GM18520 (cell line): ENCODE data around the gene SPG7.
"Not testable (repeated sequence)": the region's sequence is repeated elsewhere in the genome, so short reads cannot be mapped to it uniquely, and the experiment has no call there.

Experiments
- ATAC-seq: cut with Tn5 transposase; IDR thresholded peaks from one replicate; pipeline ENCODE4 v1.9.1; 2021; ENCODE audit not compliant: unreplicated experiment

The SPG7 gene

GRCh38 chr16:89575247-89576152, 67.3 kb downstream of the SPG7 start, which contains the start of gene CPNE7:
Gene CPNE7, plus strand, starts transcription at chr16:89575758. Its CDS starts 140 bp downstream, at chr16:89575898.
- ATAC-seq: no peak

DNA sequence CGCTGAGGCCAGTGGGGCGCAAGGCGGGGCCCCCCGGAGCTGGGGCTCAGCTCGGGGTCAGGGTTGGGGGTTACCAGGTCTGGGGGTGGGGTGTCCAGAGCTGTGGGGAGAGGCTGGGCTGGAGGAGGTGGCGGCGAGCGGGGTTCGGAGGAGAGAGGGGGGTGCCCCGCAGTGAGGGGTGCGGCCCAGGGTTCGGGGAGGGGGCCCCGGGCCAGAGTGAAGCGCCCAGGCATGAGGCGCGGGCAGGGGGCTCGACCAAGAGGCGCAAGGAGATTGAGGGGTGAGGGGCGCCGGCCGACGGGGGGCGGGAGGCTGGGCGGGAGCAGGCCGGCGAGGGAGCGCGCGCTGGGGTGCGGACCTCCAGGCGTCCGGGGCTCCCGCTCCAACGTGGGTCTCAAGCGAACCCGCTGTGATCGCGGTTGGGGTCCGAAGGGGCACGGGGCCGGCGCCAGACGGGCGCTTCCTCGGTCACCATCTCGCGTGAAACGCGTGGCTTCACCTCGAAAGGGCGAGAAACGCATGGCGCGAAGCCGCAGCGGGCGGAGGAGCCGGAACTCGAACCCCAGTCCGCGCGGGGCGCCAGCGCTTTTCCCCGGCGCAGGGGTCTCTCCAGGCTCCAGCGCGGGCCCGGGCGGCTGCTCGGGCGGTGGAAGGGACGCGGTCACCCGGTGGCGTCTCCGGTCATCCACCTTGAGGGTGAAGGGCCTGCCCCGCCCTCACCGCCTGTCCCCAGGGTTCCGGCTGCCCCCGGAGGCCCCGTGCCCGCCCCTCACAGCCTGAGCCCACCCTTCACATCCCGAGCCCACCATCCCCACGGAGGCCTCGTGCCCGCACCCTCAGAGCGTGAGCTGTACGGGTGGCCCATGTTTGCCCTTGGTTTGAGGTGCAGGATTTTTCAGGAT, 68.2 kb downstream of the SPG7 start:
- ATAC-seq: no peak

DNA sequence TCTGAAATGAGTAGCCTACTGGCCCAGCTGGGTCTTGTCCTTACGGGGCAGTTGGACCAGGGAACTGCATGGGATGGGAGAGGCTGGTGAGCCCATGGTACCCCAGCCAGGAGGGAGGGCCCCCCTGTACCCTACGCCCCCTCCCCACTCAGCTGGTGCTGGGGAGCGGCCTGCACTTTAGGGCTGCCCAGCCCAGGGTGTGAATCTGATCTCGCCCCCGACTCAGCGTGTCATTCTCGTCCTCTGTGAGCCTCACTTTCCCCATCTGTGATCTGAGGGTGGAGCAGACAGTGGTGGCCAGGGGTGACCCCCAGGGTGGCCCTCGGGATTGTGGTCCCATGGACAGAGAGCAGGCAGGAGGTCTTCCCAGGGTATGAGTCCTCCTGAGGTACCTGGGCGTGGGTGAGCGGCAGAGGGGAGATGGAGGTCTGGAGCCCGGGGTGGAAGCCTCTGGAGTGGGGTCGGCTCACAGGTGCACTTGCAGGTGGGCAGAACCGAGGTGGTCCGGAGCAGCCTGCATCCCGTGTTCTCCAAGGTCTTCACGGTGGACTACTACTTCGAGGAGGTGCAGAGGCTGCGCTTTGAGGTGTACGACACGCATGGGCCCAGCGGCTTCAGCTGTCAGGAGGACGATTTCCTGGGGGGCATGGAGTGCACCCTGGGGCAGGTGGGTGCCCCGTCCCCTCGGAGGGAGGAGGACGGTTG, 69.0 kb downstream of the SPG7 start:
- ATAC-seq: no peak

GRCh38 chr16:89579351-89579750, 71.1 kb downstream of the SPG7 start:
- no peak for ATAC-seq

GRCh38 chr16:89581045-89581695, 73.0 kb downstream of the SPG7 start:
- ATAC-seq: no peak

DNA sequence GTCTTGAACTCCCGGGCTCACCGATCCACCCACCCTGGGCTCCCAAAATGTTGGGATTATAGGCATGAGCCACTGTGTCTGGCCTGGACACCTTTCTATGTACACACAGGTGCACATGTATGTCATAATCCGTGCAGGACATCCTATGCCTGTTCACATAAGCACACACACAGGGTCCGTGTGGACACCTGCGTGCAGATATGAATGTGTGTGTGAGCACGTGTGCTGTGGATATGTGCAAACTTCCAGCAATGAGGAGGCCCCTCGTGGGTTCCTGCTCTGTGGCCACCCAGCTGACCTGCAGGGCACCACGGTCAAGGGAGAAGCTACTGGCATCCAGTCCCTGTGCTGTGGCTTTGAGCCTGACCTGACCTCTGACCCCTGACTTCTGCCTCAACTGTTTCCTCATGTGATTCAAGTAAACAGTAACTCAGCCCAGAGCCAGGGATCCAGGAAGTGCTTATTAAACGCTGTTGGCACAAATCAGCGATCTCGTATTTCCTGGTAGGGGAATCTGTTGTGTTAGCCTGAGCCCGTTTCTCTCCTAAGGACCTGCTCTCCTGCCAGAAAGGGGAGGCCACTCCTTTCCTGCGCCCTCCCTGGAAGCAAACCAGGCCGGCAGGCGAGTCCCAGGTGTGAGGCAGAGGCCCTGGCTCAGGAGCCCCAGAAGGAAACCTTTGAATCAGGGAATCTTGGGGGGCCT, 73.8 kb downstream of the SPG7 start:
- no peak for ATAC-seq

DNA sequence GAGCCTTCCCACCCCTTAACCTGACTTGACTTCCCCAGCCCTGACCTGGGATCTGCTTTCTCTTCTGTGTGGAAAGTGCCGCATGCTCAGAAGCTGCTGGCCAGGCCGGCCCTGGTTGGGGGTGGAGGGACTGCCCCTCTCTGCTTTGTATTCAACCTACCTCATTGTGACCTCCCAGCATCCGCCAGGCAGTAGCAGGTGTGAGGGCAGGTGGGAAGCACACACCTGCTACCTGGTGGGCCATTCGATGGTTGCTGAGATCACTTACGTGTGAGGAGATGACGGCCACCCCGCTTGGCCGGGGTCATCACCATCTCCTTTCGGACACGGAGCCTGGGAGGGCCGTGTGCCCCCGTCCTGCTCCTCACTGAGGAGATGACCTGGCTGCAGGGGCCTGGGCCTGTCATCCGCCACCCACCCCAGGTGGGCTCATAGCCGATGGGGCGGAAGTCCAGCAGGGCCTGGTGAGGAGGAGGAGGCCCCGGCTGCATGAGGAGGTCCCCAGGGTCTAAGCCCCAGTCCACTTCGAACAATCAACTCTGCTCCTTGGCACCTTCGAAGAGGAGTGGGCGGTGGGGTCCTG, 74.5 kb downstream of the SPG7 start:
- ATAC-seq: no peak

DNA sequence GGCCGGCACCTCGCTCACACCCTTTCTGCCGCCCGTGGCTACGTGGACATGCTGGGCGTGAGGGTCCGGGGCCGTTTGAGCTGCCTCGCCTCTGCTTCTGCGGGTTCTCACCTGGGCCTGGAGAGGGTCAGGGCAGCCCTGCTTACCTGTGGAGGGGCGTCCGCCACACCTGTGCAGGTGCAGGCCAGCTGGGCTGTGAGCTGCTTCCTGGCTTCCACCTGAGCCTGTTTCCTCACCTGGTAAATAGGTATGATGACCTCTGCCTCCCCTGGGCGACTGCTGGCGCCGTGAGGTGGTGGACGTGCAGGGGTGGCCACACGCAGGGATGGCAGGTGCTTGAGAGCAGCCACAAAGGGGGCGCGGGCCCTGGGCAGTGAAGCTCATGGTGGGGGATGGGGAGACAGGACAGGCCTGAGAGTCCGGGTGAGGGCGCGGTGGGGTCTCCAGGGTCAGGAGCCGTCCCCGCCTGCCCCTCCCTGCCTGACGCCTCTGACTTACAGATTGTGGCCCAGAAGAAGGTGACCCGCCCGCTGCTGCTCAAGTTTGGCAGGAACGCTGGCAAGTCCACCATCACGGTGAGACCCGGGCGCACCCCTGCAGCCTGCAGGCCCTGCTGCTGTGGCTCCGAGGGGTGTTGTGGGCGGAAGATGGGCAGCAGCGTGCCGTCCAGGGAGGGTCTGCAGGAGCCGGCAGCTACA, 75.1 kb downstream of the SPG7 start:
- ATAC-seq: no peak

- ATAC-seq: no peak
Measured at GRCh38 chr16:89583895-89584644, 75.9 kb downstream of the SPG7 start.

GRCh38 chr16:89584768-89585549, 76.8 kb downstream of the SPG7 start:
- no peak for ATAC-seq

- ATAC-seq: no peak
Measured at GRCh38 chr16:89586218-89586617, 78.0 kb downstream of the SPG7 start.

- ATAC-seq: no peak
Measured at GRCh38 chr16:89586853-89587252, 78.7 kb downstream of the SPG7 start.

DNA sequence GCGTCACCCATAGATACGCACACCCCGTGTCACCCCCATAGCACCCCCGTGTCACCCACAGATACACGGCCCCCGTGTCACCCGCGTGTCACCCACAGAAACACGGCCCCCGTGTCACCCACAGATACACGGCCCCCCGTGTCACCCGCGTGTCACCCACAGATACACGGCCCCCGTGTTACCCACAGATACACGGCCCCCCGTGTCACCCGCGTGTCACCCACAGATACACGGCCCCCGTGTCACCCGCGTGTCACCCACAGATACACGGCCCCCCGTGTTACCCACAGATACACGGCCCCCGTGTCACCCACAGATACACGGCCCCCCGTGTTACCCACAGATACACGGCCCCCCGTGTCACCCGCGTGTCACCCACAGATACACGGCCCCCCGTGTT, 79.5 kb downstream of the SPG7 start:
- ATAC-seq: not testable (repeated sequence)

GRCh38 chr16:89588413-89589109, 80.4 kb downstream of the SPG7 start:
- ATAC-seq: no peak

- ATAC-seq: no peak
Measured at GRCh38 chr16:89589241-89589926, 81.2 kb downstream of the SPG7 start.

DNA sequence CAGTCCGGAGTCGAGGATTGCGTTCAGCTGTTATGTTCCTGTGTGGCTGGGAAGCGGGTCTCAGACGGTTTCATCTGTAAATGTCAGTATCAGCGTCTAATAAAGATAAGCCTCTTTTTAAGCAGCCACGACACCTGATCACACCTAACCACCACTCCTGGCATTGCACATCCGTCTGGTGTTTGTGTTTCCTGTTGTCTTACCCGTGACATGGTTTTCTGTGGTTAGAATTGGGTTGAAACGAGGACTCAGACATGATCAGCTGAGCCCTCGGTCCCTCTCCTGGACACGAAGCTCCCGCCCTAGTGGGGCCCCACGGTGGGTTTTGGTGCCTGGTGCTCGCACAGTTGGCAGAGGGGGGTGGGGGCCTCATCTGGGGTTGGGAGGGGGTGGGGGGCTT, 85.6 kb downstream of the SPG7 start:
- no peak for ATAC-seq
